Measurements from ENCODE around the gene ANO6. TPM values are rescaled to one million over a fixed set of nuclear protein-coding genes. Genes with fewer than 3 reads are reported as not detected.

The ANO6 gene
- total and polyA plus RNA-seq, 4 donors: 18.6 to 52.3 (median 29.1) TPM

DNA sequence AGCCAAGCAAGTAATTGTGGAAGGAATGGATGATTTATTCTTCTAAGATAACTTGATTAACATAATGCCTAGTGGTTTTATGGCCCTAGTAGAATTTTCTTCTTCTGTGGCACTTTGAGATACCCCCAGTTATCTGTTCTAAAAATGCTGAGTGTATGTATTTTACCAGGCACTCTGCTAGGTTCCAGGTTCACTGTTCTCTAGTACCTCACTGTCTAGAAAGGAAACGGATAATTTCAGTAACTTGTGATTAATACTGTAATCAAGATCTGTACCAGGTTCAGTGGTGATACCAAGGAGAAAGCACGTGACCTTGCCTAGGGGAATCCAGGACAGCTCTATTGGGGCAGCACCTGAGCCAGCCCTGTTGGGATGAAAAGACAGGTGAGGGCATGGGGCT, 8.0 kb downstream of the ANO6 start:
- no peaks in the 10 kb centered on the region for H3K9me3 ChIP-seq (ENCODE audit: control insufficient read depth in 4 of 4, low read length in 3 of 4)
- no peak for DNase-seq (ENCODE audit: low spot score)
- H3K4me3 ChIP-seq (ENCODE audit: low read depth in 1 of 3, low read length in 3 of 3): no peak overlapping the region
- no peak for TF ChIP-seq YY1 (IDR thresholded peaks at IDR 0.05)
- no peak for TF ChIP-seq TAF1 (conservative IDR thresholded peaks at IDR 0.05)
- TF ChIP-seq, protein P1, sequence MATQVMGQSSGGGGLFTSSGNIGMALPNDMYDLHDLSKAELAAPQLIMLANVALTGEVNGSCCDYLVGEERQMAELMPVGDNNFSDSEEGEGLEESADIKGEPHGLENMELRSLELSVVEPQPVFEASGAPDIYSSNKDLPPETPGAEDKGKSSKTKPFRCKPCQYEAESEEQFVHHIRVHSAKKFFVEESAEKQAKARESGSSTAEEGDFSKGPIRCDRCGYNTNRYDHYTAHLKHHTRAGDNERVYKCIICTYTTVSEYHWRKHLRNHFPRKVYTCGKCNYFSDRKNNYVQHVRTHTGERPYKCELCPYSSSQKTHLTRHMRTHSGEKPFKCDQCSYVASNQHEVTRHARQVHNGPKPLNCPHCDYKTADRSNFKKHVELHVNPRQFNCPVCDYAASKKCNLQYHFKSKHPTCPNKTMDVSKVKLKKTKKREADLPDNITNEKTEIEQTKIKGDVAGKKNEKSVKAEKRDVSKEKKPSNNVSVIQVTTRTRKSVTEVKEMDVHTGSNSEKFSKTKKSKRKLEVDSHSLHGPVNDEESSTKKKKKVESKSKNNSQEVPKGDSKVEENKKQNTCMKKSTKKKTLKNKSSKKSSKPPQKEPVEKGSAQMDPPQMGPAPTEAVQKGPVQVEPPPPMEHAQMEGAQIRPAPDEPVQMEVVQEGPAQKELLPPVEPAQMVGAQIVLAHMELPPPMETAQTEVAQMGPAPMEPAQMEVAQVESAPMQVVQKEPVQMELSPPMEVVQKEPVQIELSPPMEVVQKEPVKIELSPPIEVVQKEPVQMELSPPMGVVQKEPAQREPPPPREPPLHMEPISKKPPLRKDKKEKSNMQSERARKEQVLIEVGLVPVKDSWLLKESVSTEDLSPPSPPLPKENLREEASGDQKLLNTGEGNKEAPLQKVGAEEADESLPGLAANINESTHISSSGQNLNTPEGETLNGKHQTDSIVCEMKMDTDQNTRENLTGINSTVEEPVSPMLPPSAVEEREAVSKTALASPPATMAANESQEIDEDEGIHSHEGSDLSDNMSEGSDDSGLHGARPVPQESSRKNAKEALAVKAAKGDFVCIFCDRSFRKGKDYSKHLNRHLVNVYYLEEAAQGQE (IDR thresholded peaks at IDR 0.05): no peak
- no peak for TF ChIP-seq FOXA2 (IDR thresholded peaks at IDR 0.05)
- TF ChIP-seq, protein P2, sequence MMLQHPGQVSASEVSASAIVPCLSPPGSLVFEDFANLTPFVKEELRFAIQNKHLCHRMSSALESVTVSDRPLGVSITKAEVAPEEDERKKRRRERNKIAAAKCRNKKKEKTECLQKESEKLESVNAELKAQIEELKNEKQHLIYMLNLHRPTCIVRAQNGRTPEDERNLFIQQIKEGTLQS (IDR thresholded peaks at IDR 0.05): no peak
- TF ChIP-seq RXRA (IDR thresholded peaks at IDR 0.05): no peak
- TF ChIP-seq FOXA1 (IDR thresholded peaks at IDR 0.05): no peak
- TF ChIP-seq, protein P3, sequence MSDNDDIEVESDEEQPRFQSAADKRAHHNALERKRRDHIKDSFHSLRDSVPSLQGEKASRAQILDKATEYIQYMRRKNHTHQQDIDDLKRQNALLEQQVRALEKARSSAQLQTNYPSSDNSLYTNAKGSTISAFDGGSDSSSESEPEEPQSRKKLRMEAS (IDR thresholded peaks at IDR 0.05): no peak
- no peak for TF ChIP-seq GABPA (IDR thresholded peaks at IDR 0.05 in 1 of 2, conservative IDR thresholded peaks at IDR 0.05 in 1 of 2)
- TF ChIP-seq, protein P4, sequence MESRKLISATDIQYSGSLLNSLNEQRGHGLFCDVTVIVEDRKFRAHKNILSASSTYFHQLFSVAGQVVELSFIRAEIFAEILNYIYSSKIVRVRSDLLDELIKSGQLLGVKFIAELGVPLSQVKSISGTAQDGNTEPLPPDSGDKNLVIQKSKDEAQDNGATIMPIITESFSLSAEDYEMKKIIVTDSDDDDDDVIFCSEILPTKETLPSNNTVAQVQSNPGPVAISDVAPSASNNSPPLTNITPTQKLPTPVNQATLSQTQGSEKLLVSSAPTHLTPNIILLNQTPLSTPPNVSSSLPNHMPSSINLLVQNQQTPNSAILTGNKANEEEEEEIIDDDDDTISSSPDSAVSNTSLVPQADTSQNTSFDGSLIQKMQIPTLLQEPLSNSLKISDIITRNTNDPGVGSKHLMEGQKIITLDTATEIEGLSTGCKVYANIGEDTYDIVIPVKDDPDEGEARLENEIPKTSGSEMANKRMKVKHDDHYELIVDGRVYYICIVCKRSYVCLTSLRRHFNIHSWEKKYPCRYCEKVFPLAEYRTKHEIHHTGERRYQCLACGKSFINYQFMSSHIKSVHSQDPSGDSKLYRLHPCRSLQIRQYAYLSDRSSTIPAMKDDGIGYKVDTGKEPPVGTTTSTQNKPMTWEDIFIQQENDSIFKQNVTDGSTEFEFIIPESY (IDR thresholded peaks at IDR 0.05): no peak
- TF ChIP-seq, protein P5, sequence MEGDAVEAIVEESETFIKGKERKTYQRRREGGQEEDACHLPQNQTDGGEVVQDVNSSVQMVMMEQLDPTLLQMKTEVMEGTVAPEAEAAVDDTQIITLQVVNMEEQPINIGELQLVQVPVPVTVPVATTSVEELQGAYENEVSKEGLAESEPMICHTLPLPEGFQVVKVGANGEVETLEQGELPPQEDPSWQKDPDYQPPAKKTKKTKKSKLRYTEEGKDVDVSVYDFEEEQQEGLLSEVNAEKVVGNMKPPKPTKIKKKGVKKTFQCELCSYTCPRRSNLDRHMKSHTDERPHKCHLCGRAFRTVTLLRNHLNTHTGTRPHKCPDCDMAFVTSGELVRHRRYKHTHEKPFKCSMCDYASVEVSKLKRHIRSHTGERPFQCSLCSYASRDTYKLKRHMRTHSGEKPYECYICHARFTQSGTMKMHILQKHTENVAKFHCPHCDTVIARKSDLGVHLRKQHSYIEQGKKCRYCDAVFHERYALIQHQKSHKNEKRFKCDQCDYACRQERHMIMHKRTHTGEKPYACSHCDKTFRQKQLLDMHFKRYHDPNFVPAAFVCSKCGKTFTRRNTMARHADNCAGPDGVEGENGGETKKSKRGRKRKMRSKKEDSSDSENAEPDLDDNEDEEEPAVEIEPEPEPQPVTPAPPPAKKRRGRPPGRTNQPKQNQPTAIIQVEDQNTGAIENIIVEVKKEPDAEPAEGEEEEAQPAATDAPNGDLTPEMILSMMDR (IDR thresholded peaks at IDR 0.05; ENCODE audit: low read depth, low read length, missing input control): no peak
- no peak for TF ChIP-seq JUND (IDR thresholded peaks at IDR 0.05)
- no peak for TF ChIP-seq HNF4G (IDR thresholded peaks at IDR 0.05)
- H3K36me3 ChIP-seq (ENCODE audit: control insufficient read depth in 4 of 4, insufficient read depth in 3 of 4, low read depth in 1 of 4, low read length in 3 of 4): no peaks in the 10 kb centered on the region
- H3K4me1 ChIP-seq (ENCODE audit: control insufficient read depth in 4 of 4, insufficient read depth in 4 of 4, low read length in 3 of 4): peaks cover 6 to 15% (median 10%) of the 10 kb centered on the region in 4 donors
- no peak overlapping the region for H3K27ac ChIP-seq (ENCODE audit: low read depth in 1 of 2, low read length in 2 of 2)
- H3K9ac ChIP-seq (ENCODE audit: low read depth in 1 of 2, low read length in 2 of 2): no peak overlapping the region
- no peaks in the 10 kb centered on the region for H3K27me3 ChIP-seq (ENCODE audit: control insufficient read depth in 4 of 4, insufficient read depth in 4 of 4, low read length in 3 of 4)
- 83% methylated on average over 2 of the region's 2 CpGs for WGBS

DNA sequence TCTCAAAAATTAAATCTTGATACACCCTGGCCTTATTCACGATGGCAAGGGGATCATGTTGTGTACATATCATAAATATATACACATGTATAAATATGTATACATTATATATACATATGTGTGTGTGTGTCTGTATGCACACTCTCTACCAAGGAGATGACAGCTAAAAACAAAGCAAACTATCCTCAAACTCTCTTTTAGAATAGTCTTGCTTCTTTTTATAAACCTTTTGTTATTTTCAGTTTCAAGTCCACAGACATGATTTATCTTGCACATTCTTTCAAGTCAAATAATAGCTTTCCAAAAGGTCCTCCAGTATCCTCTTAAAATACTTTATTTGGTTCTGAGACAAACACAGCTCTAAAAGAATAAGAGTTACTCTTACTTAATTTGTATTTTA, 8.4 kb downstream of the ANO6 start:
- Histone ChIP-seq H3K27me3 (ENCODE audit: control insufficient read depth in 4 of 4, insufficient read depth in 4 of 4, low read length in 3 of 4) (no peaks in the 10 kb centered on the region), H3K4me3 (ENCODE audit: low read depth in 1 of 3, low read length in 3 of 3) (no peak overlapping the region), H3K4me1 (ENCODE audit: control insufficient read depth in 4 of 4, insufficient read depth in 4 of 4, low read length in 3 of 4) (peaks cover 4 to 11% (median 7%) of the 10 kb centered on the region in 4 donors), H3K9ac (ENCODE audit: low read depth in 1 of 2, low read length in 2 of 2) (no peak overlapping the region), H3K9me3 (ENCODE audit: control insufficient read depth in 4 of 4, low read length in 3 of 4) (no peaks in the 10 kb centered on the region), H3K27ac (ENCODE audit: low read depth in 1 of 2, low read length in 2 of 2) (no peak overlapping the region), H3K36me3 (ENCODE audit: control insufficient read depth in 4 of 4, insufficient read depth in 3 of 4, low read depth in 1 of 4, low read length in 3 of 4) (no peaks in the 10 kb centered on the region)
- TF ChIP-seq, protein P4 (IDR thresholded peaks at IDR 0.05): no peak
- TF ChIP-seq HNF4A (conservative IDR thresholded peaks at IDR 0.05) (no peak), JUND (IDR thresholded peaks at IDR 0.05) (no peak)
- TF ChIP-seq, protein P1 (IDR thresholded peaks at IDR 0.05): no peak
- TF ChIP-seq, protein P5 (IDR thresholded peaks at IDR 0.05; ENCODE audit: low read depth, low read length, missing input control): no peak
- no peak for DNase-seq (ENCODE audit: low spot score)
- WGBS: 67% methylated on average over 1 of the region's 1 CpG

Measured in liver (tissue), 9 donors.